NB4 (cell line): ENCODE data around the gene NOX5.

ENCODE experiments used
- POLR2A ChIP-seq: IDR thresholded peaks from 2 replicates; pipeline ENCODE4 v1.6.1; 2011; ENCODE audit warnings: mild to moderate bottlenecking; ENCODE audit not compliant: insufficient read length; ENCODE audit errors: extremely low read depth
- TF ChIP-seq, protein P1 (sequence below): IDR thresholded peaks from one replicate; pipeline ENCODE4 v1.5.1; 2012; ENCODE audit warnings: low read depth, low read length

- TF ChIP-seq, protein P1, sequence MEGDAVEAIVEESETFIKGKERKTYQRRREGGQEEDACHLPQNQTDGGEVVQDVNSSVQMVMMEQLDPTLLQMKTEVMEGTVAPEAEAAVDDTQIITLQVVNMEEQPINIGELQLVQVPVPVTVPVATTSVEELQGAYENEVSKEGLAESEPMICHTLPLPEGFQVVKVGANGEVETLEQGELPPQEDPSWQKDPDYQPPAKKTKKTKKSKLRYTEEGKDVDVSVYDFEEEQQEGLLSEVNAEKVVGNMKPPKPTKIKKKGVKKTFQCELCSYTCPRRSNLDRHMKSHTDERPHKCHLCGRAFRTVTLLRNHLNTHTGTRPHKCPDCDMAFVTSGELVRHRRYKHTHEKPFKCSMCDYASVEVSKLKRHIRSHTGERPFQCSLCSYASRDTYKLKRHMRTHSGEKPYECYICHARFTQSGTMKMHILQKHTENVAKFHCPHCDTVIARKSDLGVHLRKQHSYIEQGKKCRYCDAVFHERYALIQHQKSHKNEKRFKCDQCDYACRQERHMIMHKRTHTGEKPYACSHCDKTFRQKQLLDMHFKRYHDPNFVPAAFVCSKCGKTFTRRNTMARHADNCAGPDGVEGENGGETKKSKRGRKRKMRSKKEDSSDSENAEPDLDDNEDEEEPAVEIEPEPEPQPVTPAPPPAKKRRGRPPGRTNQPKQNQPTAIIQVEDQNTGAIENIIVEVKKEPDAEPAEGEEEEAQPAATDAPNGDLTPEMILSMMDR = no peak
- TF ChIP-seq POLR2A = no peak
Observed at GRCh38 chr15:68980786-68981185, 33.7 kb upstream of the NOX5 start.
